GM13976 (cell line): ENCODE data around the gene UCN3.

Source experiments
- DNase-seq: peaks from one replicate; pipeline ENCODE4 v3.0.0; 2012; ENCODE audit warnings: low spot score
- in situ Hi-C: fragments of 300-500 bp; cut with MboI; formaldehyde crosslinking; loops from one replicate; pipeline ENCODE4 v1.12.0; 2022; ENCODE audit warnings: low sequenced_read_pairs, mixed read lengths, inconsistent platforms; ENCODE audit not compliant: unreplicated experiment
- TF ChIP-seq, protein P1 (sequence below): IDR thresholded peaks from 2 replicates; pipeline ENCODE4 v1.5.1; 2012; ENCODE audit warnings: borderline replicate concordance, mild to moderate bottlenecking; ENCODE audit not compliant: insufficient read depth; ENCODE audit errors: extremely low read depth, missing control alignments, control extremely low read depth

Gene UCN3

DNA sequence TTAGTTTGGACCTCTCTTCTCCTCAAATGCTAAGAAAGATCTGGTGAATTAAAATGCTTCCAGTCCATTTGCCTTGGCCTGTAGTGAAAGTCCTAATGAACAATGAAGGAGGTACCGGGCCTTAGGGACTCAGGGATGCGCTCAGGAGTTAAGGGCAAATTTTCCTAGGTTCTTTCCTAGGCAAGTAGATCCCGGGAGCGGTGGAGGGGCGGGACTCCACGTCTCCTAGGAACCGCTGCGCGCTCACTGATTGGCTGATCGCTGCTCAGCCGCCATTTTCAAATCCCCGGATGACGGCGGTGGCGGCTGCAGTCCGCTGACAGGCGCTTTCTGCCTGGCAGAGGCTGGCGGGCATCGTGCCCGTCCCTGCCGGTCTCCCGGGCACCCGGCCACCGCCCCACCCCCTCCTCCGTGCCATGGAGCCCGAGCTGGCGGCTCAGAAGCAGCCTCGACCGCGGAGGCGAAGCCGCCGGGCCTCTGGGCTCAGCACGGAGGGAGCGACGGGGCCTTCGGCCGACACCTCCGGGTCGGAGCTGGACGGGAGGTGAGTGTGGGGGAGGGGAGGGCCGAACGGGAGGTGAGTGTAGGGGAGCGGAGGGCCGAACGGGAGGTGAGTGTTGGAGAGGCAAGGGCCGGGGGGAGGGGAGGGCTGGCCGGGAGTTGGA lies 47.6 kb downstream of the UCN3 start, which contains the start of gene NET1:
NET1 (plus strand) TSS at position 281 of the 665 bp plus-strand sequence; CDS start at position 417, 136 bp downstream.
- DNase-seq, result peak; percentile 92
- TF ChIP-seq, protein P1, sequence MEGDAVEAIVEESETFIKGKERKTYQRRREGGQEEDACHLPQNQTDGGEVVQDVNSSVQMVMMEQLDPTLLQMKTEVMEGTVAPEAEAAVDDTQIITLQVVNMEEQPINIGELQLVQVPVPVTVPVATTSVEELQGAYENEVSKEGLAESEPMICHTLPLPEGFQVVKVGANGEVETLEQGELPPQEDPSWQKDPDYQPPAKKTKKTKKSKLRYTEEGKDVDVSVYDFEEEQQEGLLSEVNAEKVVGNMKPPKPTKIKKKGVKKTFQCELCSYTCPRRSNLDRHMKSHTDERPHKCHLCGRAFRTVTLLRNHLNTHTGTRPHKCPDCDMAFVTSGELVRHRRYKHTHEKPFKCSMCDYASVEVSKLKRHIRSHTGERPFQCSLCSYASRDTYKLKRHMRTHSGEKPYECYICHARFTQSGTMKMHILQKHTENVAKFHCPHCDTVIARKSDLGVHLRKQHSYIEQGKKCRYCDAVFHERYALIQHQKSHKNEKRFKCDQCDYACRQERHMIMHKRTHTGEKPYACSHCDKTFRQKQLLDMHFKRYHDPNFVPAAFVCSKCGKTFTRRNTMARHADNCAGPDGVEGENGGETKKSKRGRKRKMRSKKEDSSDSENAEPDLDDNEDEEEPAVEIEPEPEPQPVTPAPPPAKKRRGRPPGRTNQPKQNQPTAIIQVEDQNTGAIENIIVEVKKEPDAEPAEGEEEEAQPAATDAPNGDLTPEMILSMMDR, result no peak

GRCh38 chr10:5413012-5413938 lies 48.5 kb downstream of the UCN3 start:
- DNase-seq, result peak; percentile 37
- in situ Hi-C loops, result no loop called here
- TF ChIP-seq, protein P1, result no peak

More for the DNA sequence above, 47.6 kb downstream of the UCN3 start, which contains the start of gene NET1:
- in situ Hi-C loops, result no loop called here

GRCh38 chr10:5416981-5417380 lies 52.2 kb downstream of the UCN3 start:
- TF ChIP-seq, protein P1, result no peak
- no peak for DNase-seq
- in situ Hi-C loops, result no loop called here

- TF ChIP-seq, protein P1, result no peak
- no peak for DNase-seq
- in situ Hi-C loops, result no loop called here
Measured at GRCh38 chr10:5418584-5418983, 53.8 kb downstream of the UCN3 start.

GRCh38 chr10:5419466-5420094 lies 54.8 kb downstream of the UCN3 start:
- in situ Hi-C loops, result no loop called here
- no peak for DNase-seq
- TF ChIP-seq, protein P1, result no peak

DNA sequence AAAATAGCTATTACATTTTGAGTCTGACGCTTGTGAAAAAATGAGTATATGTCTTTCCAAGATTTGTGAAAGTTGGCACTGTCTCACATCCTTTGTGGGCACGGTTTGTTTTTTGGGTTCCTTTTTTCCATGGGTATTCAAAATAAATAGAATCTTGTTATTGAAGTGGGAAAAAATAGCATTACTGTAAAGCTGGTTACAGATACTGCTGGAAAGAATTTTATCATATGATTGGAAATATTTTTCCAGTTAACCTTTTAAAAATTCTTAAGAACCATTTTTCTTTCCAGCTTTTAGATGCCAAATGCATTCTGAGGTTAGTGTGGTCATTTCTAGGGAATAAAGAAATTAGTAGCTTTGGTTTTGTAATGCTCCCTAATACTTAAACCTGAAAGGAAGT lies 59.0 kb downstream of the UCN3 start:
- DNase-seq, result no peak
- TF ChIP-seq, protein P1, result no peak
- in situ Hi-C loops, result no loop called here
